SK-N-SH (cell line): ENCODE data around the gene PPP2R3C. TPM values are rescaled to one million over a fixed set of nuclear protein-coding genes. Genes with fewer than 3 reads are reported as not detected.
A peak's percentile ranks its signal among the peaks of the same experiment; 100 is the strongest.

Experiments used
- CTCF ChIA-PET: fragments of 300-600, 350-600 bp; formaldehyde crosslinking; extraction: SDS; loops from one replicate; lab custom pipeline; 2021; lab: Yijun Ruan, JAX
- POLR2A ChIA-PET: fragments of 350-600 bp; sonication (Branson Sonifier 250); formaldehyde crosslinking; extraction: SDS; loops from one replicate; lab custom pipeline; 2020; ENCODE audit warnings: antibody characterized with exemption, inconsistent platforms; lab: Yijun Ruan, JAX
- DNase-seq: peaks from one replicate; pipeline ENCODE4 v3.0.0; 2012
- H2AFZ ChIP-seq: fragments of 200-600 bp; sonication (generic); 2 replicates; pipeline ENCODE4 v1.8.1; 2016; ENCODE audit warnings: antibody characterized with exemption, mild to moderate bottlenecking, low read depth
- H3F3A ChIP-seq: fragments of 200-600 bp; sonication (generic); replicated peaks from 2 replicates; pipeline ENCODE3; 2016; ENCODE audit warnings: antibody characterized with exemption, mild to moderate bottlenecking; ENCODE audit not compliant: insufficient read depth
- H3K27ac ChIP-seq, 2 experiments: fragments of 200-500 bp in 1 of 2; fragments of 200-600 bp in 1 of 2; sonication (Bioruptor generic) in 1 of 2; sonication (generic), shearing (Covaris generic) in 1 of 2; 2 replicates each; pipeline versions ENCODE4 v1.5.1 to v1.6.1; 2014 to 2016; ENCODE audit warnings: low read depth in 2 of 2, inconsistent platforms in 1 of 2, low read length in 1 of 2, mild to moderate bottlenecking in 1 of 2, mixed read lengths in 1 of 2
- H3K27me3 ChIP-seq: fragments of 200-600 bp; sonication (generic), shearing (Covaris generic); 2 replicates; pipeline ENCODE4 v1.6.1; 2016; ENCODE audit warnings: mixed run types; ENCODE audit not compliant: insufficient read depth
- H3K36me3 ChIP-seq, 2 experiments: fragments of 200-500 bp in 1 of 2; fragments of 200-600 bp in 1 of 2; sonication (Bioruptor generic) in 1 of 2; sonication (generic) in 1 of 2; replicated peaks in 1 of 2; 2 replicates each; pipeline versions ENCODE3 to v1.5.1; 2014 to 2016; ENCODE audit warnings: low read length in 1 of 2, mild to moderate bottlenecking in 1 of 2; ENCODE audit not compliant: insufficient read depth in 2 of 2, control insufficient read depth in 1 of 2
- H3K4me1 ChIP-seq, 2 experiments: fragments of 200-500 bp in 1 of 2; fragments of 200-600 bp in 1 of 2; sonication (Bioruptor generic) in 1 of 2; sonication (generic), shearing (Covaris generic) in 1 of 2; 2 replicates each; pipeline versions ENCODE4 v1.5.1 to v1.6.1; 2014 to 2016; ENCODE audit warnings: low read depth in 1 of 2, low read length in 1 of 2, mixed run types in 1 of 2; ENCODE audit not compliant: insufficient read depth in 2 of 2, control insufficient read depth in 1 of 2
- H3K4me2 ChIP-seq: fragments of 200-600 bp; sonication (generic), shearing (Covaris generic); 2 replicates; pipeline ENCODE4 v1.6.1; 2017; ENCODE audit warnings: mixed run types
- H3K4me3 ChIP-seq, 2 experiments: fragments of 200-500 bp in 1 of 2; fragments of 200-600 bp in 1 of 2; sonication (Bioruptor generic) in 1 of 2; sonication (generic), shearing (Covaris generic) in 1 of 2; 2 replicates each; pipeline versions ENCODE4 v1.5.1 to v1.8.1; 2014 to 2016; ENCODE audit warnings: low read depth in 2 of 2, inconsistent platforms in 1 of 2, low read length in 1 of 2, mild to moderate bottlenecking in 1 of 2, mixed read lengths in 1 of 2, moderate library complexity in 1 of 2
- H3K79me2 ChIP-seq: fragments of 200-600 bp; sonication (generic); 2 replicates; pipeline ENCODE4 v1.8.1; 2017; ENCODE audit warnings: mild to moderate bottlenecking; ENCODE audit not compliant: insufficient read depth
- H3K9ac ChIP-seq: fragments of 200-600 bp; sonication (generic); 2 replicates; pipeline ENCODE4 v1.6.1; 2017; ENCODE audit warnings: mixed run types
- H3K9me2 ChIP-seq: fragments of 200-600 bp; sonication (generic); 2 replicates; pipeline ENCODE4 v1.6.1; 2017; ENCODE audit warnings: mixed run types
- H3K9me3 ChIP-seq: fragments of 200-600 bp; sonication (generic); 2 replicates; pipeline ENCODE4 v1.6.1; 2017; ENCODE audit warnings: mixed run types, mild to moderate bottlenecking, moderate library complexity
- H4K20me1 ChIP-seq: fragments of 200-600 bp; sonication (generic); 2 replicates; pipeline ENCODE4 v1.6.1; 2017; ENCODE audit warnings: mild to moderate bottlenecking, mixed run types; ENCODE audit not compliant: insufficient read depth
- CHD2 ChIP-seq: fragments of 150-350 bp; IDR thresholded peaks from 2 replicates; pipeline ENCODE4 v1.6.1; 2018; ENCODE audit warnings: low read length; ENCODE audit not compliant: partially characterized antibody
- ELF1 ChIP-seq: IDR thresholded peaks from 2 replicates; pipeline ENCODE4 v1.4.0; 2012
- EZH2phosphoT487 ChIP-seq: fragments of 200-600 bp; sonication (generic); IDR thresholded peaks from 2 replicates; pipeline ENCODE4 v1.6.1; 2017; ENCODE audit warnings: low read depth, mixed run types, mild to moderate bottlenecking, antibody characterized with exemption, moderate library complexity, borderline replicate concordance
- MAX ChIP-seq: IDR thresholded peaks from 2 replicates; pipeline ENCODE4 v1.4.0; 2012; ENCODE audit warnings: low read depth
- MEF2A ChIP-seq: IDR thresholded peaks from 2 replicates; pipeline ENCODE4 v1.4.0; 2012; ENCODE audit warnings: low read depth, borderline replicate concordance
- NFIC ChIP-seq: IDR thresholded peaks from 2 replicates; pipeline ENCODE4 v1.4.0; 2012; ENCODE audit warnings: borderline replicate concordance
- PBX3 ChIP-seq: IDR thresholded peaks from 2 replicates; pipeline ENCODE4; 2012
- TAF1 ChIP-seq: IDR thresholded peaks from 2 replicates; pipeline ENCODE4 v1.6.1; 2012; ENCODE audit warnings: low read depth, mild to moderate bottlenecking, low read length, moderate library complexity, borderline replicate concordance
- USF1 ChIP-seq: IDR thresholded peaks from 2 replicates; pipeline ENCODE4 v1.4.0; 2012; ENCODE audit warnings: low read depth, borderline replicate concordance
- YY1 ChIP-seq: IDR thresholded peaks from 2 replicates; pipeline ENCODE4 v1.4.0; 2012; ENCODE audit warnings: low read depth, mild to moderate bottlenecking
- ZBTB33 ChIP-seq: IDR thresholded peaks from 2 replicates; pipeline ENCODE4 v1.4.0; 2012; ENCODE audit warnings: low read depth, borderline replicate concordance
- WGBS: methylation state at CpG from one replicate; pipeline ENCODE4 v1.1.6; 2017; ENCODE audit warnings: low lambda C conversion rate; 5-methylcytosine and 5-hydroxymethylcytosine counted together
- polyA plus RNA-seq, 3 experiments: library from polyadenylated mRNA; depleted of rRNA; stranded (reverse); fragments of >200 nt; gene quantifications; 2 replicates each; pipeline ENCODE4 v1.2.3, GENCODE V29; 2012

The PPP2R3C gene
- polyA plus RNA-seq, 1 of the 3 experiments (the other 2 are of a cell fraction) = 6.2 TPM

- H3K79me2 ChIP-seq = peaks cover 49% of the 10 kb centered on the region
- peaks cover 2 to 15% of the 10 kb centered on the region in 2 experiments; a peak in 3 of 4 replicates for H3K4me1 ChIP-seq
- no peak overlapping the region for H3K27ac ChIP-seq
- peaks cover 14% of the 10 kb centered on the region for H3F3A ChIP-seq
- no peaks in the 10 kb centered on the region for H3K9me2 ChIP-seq
- POLR2A ChIA-PET = no interaction called here
- H3K9ac ChIP-seq = no peak overlapping the region
- no peak overlapping the region for H2AFZ ChIP-seq
- TF ChIP-seq PBX3 (no peak), MAX (no peak), CHD2 (no peak), USF1 (no peak), ELF1 (no peak), NFIC (no peak), TAF1 (no peak), MEF2A (no peak), EZH2phosphoT487 (no peak), ZBTB33 (no peak), YY1 (no peak)
- CTCF ChIA-PET = no interaction called here
- peaks cover 3 to 10% of the 10 kb centered on the region in 2 experiments for H3K36me3 ChIP-seq
- peak overlapping the region; percentile 91; the same call in 1 of the 2 replicates for H3K4me2 ChIP-seq
- peak overlapping the region in 1 of 2 experiments; percentile 63; a peak in 1 of 4 replicates for H3K4me3 ChIP-seq
- no peak for DNase-seq
- H3K27me3 ChIP-seq = no peaks in the 10 kb centered on the region
- no peaks in the 10 kb centered on the region for H4K20me1 ChIP-seq
- H3K9me3 ChIP-seq = no peaks in the 10 kb centered on the region
- 89% methylated on average over 4 of the region's 4 CpGs for WGBS
Observed at GRCh38 chr14:35047976-35048513, 73.7 kb downstream of the PPP2R3C start.
